Transverse colon (tissue), 4 donors: Measurements from ENCODE around the gene NME8. TPM values are rescaled to one million over a fixed set of nuclear protein-coding genes. Genes with fewer than 3 reads are reported as not detected.
"Not testable (repeated sequence)": the region's sequence is repeated elsewhere in the genome, so short reads cannot be mapped to it uniquely, and the experiment has no call there.

ENCODE experiments used
- DNase-seq: peaks from one replicate; pipeline ENCODE4 v3.0.0-alpha.2; 2019
- H3K27ac ChIP-seq, 4 donors: fragments of 200-600 bp; sonication (generic); 2 replicates each; pipeline ENCODE4 v1.5.1; 2016 to 2018; ENCODE audit warnings: inconsistent platforms in 4 of 4
- H3K27me3 ChIP-seq: fragments of 200-600 bp; sonication (generic); 2 replicates; pipeline ENCODE4 v1.5.1; 2017; ENCODE audit warnings: inconsistent platforms
- H3K36me3 ChIP-seq, 4 donors: fragments of 200-600 bp; sonication (generic); 2 replicates each; pipeline ENCODE4 v1.5.1; 2017 to 2019; ENCODE audit warnings: inconsistent platforms in 4 of 4
- H3K4me1 ChIP-seq, 4 donors: fragments of 200-600 bp; sonication (generic); 2 replicates each; pipeline ENCODE4 v1.5.1; 2017 to 2020; ENCODE audit warnings: inconsistent platforms in 4 of 4
- H3K4me3 ChIP-seq, 4 donors: fragments of 200-600 bp; sonication (generic); 1 replicate in 1 of 4; 2 replicates in 3 of 4; pipeline versions ENCODE4 v1.5.1 to v1.6.1; 2017 to 2019; ENCODE audit warnings: inconsistent platforms in 4 of 4
- H3K9me3 ChIP-seq, 2 donors: fragments of 200-600 bp; sonication (generic); 2 replicates each; pipeline ENCODE4 v1.5.1; 2017 to 2019; ENCODE audit warnings: inconsistent platforms in 2 of 2
- EP300 ChIP-seq: sonication (generic); formaldehyde crosslinking; IDR thresholded peaks from one replicate; pipeline ENCODE4 v1.6.1; 2017; ENCODE audit warnings: antibody characterized with exemption, low read depth
- POLR2A ChIP-seq: fragments of 450-650 bp; IDR thresholded peaks from one replicate; pipeline ENCODE4 v1.6.1; 2016; ENCODE audit warnings: antibody characterized with exemption, mild to moderate bottlenecking, moderate library complexity
- POLR2AphosphoS5 ChIP-seq, 3 donors: sonication (generic); formaldehyde crosslinking; IDR thresholded peaks; one replicate each; pipeline ENCODE4 v1.6.1; 2016; ENCODE audit warnings: antibody characterized with exemption in 3 of 3
- WGBS, 2 donors: methylation state at CpG; one replicate each; pipeline ENCODE4 v1.1.5; 2018; ENCODE audit warnings: low coverage in 1 of 2; 5-methylcytosine and 5-hydroxymethylcytosine counted together
- in situ Hi-C, 4 donors: fragments of 200-750 bp; cut with MboI; loops; one replicate each; pipeline versions ENCODE4 v1.15.0 to v1.15.1; 2017; ENCODE audit warnings: low sequenced_read_pairs in 3 of 4, low pct_ligation_motif_present in 1 of 4, low pct_unique_long_range_greater_than_20kb in 1 of 4
- intact Hi-C: fragments of 100-400 bp; cut with DNase I; formaldehyde crosslinking; loops from one replicate; pipeline ENCODE4 v1.15.1; 2023; ENCODE audit warnings: low total_unique reads
- total RNA-seq, 4 donors: library from RNA; depleted of rRNA; stranded (reverse); fragments of >200 nt; gene quantifications; one replicate each; pipeline ENCODE4 v1.1.0, GENCODE V29; 2016
- TF ChIP-seq, protein P1 (sequence below), 5 experiments: fragments of 200-600 bp in 3 of 5; fragments of 450-650 bp in 2 of 5; sonication (generic) in 3 of 5; IDR thresholded peaks; 1 replicate in 2 of 5; 2 replicates in 3 of 5; pipeline ENCODE4 v1.5.1; 2016 to 2017; ENCODE audit warnings: antibody characterized with exemption in 5 of 5, inconsistent platforms in 3 of 5, mild to moderate bottlenecking in 2 of 5, moderate library complexity in 1 of 5

Gene NME8, protein sequence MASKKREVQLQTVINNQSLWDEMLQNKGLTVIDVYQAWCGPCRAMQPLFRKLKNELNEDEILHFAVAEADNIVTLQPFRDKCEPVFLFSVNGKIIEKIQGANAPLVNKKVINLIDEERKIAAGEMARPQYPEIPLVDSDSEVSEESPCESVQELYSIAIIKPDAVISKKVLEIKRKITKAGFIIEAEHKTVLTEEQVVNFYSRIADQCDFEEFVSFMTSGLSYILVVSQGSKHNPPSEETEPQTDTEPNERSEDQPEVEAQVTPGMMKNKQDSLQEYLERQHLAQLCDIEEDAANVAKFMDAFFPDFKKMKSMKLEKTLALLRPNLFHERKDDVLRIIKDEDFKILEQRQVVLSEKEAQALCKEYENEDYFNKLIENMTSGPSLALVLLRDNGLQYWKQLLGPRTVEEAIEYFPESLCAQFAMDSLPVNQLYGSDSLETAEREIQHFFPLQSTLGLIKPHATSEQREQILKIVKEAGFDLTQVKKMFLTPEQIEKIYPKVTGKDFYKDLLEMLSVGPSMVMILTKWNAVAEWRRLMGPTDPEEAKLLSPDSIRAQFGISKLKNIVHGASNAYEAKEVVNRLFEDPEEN
- total RNA-seq = not detected

GRCh38 chr7:37848297-37848696 is at the start of gene NME8:
Gene NME8 (plus strand): TSS chr7:37848597. CDS start chr7:37850267, 1,670 bp downstream.
- 80 to 81% methylated on average over 6 to 7 of the region's 7 CpGs for WGBS, 2 donors
- intact Hi-C loops = no loop called here
- H3K4me1 ChIP-seq = no peaks in the 10 kb centered on the region

GRCh38 chr7:37806152-37806551 is 42.2 kb upstream of the NME8 start:
- in situ Hi-C loops = no loop called here
- WGBS, 2 donors = 80 to 84% methylated on average over 2 of the region's 2 CpGs

More at GRCh38 chr7:37848297-37848696, at the start of gene NME8:
- TF ChIP-seq, protein P1, sequence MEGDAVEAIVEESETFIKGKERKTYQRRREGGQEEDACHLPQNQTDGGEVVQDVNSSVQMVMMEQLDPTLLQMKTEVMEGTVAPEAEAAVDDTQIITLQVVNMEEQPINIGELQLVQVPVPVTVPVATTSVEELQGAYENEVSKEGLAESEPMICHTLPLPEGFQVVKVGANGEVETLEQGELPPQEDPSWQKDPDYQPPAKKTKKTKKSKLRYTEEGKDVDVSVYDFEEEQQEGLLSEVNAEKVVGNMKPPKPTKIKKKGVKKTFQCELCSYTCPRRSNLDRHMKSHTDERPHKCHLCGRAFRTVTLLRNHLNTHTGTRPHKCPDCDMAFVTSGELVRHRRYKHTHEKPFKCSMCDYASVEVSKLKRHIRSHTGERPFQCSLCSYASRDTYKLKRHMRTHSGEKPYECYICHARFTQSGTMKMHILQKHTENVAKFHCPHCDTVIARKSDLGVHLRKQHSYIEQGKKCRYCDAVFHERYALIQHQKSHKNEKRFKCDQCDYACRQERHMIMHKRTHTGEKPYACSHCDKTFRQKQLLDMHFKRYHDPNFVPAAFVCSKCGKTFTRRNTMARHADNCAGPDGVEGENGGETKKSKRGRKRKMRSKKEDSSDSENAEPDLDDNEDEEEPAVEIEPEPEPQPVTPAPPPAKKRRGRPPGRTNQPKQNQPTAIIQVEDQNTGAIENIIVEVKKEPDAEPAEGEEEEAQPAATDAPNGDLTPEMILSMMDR (IDR thresholded peaks at IDR 0.05) = no peak
- no peak for TF ChIP-seq EP300
- no peak for TF ChIP-seq POLR2A
- no peak for TF ChIP-seq POLR2AphosphoS5 (IDR thresholded peaks at IDR 0.05)
- in situ Hi-C loops = loop anchor here in 3 of 4 donors (25.0 kb wide), 1 partner anchor 611 kb away; no protein-coding TSS in a partner anchor
- H3K36me3 ChIP-seq = no peaks in the 10 kb centered on the region
- no peak within 1 kb of the TSS for H3K4me3 ChIP-seq
- no peaks in the 10 kb centered on the region for H3K9me3 ChIP-seq
- no peak for DNase-seq
- no peaks in the 10 kb centered on the region for H3K27me3 ChIP-seq
- H3K27ac ChIP-seq = no peak within 1 kb of the TSS

DNA sequence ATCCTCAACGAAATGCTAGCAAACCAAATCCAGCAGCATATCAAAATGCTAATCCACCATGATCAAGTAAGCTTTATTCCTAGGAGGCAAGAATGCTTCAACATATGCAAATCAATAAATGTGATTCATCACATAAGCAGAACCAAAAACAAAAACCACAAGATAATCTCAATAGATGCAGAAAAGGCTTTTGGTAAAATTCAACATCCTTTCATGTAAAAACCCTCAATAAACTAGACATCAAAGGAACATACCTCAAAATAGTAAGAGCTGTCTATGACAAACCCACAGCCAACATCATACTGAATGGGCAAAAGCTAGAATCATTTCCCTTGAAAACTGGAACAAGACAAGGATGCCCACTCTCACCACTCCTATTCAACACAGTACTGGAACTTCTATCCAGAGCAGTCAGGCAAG is 36.2 kb upstream of the NME8 start:
- in situ Hi-C loops, H3K36me3 ChIP-seq, H3K27me3 ChIP-seq, DNase-seq, H3K4me1 ChIP-seq, intact Hi-C loops, H3K9me3 ChIP-seq, H3K27ac ChIP-seq, H3K4me3 ChIP-seq: not testable (repeated sequence)
- WGBS, 2 donors = 20 to 57% methylated on average over 1 of the region's 1 CpG

More at GRCh38 chr7:37806152-37806551, 42.2 kb upstream of the NME8 start:
- DNase-seq = no peak
- Histone ChIP-seq H3K27ac (no peak overlapping the region), H3K27me3 (no peaks in the 10 kb centered on the region), H3K36me3 (no peaks in the 10 kb centered on the region), H3K4me3 (no peak overlapping the region), H3K4me1 (no peaks in the 10 kb centered on the region), H3K9me3 (no peaks in the 10 kb centered on the region)
- intact Hi-C loops = no loop called here
- TF ChIP-seq POLR2AphosphoS5 (IDR thresholded peaks at IDR 0.05) = no peak
- TF ChIP-seq, protein P1 (IDR thresholded peaks at IDR 0.05) = no peak
- TF ChIP-seq POLR2A = no peak
- TF ChIP-seq EP300 = no peak

DNA sequence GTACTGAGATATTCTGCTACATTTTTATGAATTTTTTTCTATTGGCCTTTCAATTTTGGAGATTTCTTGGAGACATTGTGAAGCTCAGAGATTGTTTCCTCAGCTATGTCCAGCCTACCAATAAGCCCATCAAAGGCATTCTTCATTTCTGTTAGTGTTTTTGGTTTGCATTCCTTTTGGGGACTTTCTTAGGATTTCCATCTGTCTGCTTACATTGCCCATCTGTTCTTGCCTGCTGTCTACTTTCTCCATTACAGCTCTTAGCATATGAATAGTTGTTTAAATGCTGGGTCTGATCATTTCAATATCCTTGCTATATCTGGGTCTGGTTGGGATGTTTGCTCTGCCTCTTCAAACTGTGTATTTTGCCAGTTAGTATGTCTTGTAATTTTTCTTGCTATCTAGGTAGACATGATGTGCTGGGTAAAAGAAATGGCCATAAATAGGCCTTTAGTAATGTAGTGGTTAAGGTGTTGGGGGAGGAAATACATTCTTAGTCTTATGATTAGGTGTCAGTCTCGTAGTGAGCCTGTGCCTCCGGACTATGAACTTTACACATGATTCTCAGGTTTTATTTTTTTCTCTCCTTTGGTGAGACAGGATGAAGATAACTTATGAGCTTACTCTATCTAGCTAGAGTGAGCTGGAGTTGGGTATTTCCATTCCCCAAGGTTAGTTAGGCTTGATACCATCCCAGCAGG is 32.6 kb upstream of the NME8 start:
- Histone ChIP-seq H3K27me3 (no peaks in the 10 kb centered on the region), H3K36me3 (no peaks in the 10 kb centered on the region), H3K4me3 (no peak overlapping the region), H3K4me1 (no peaks in the 10 kb centered on the region), H3K27ac (no peak overlapping the region), H3K9me3 (no peaks in the 10 kb centered on the region)
- no peak for TF ChIP-seq POLR2AphosphoS5 (IDR thresholded peaks at IDR 0.05)
- no peak for TF ChIP-seq POLR2A
- TF ChIP-seq EP300 = no peak
- TF ChIP-seq, protein P1 (IDR thresholded peaks at IDR 0.05) = no peak
- WGBS, 2 donors = 45 to 60% methylated on average over 2 of the region's 2 CpGs
- DNase-seq = no peak
- intact Hi-C loops (no loop called here), in situ Hi-C loops (no loop called here)
